CD4-positive, alpha-beta T cell treated with Interleukin-1 beta for 1 hour (primary cell): Measurements from ENCODE around the gene UBE2I.

Source experiments
- DNase-seq, 2 donors: peaks; one replicate each; pipeline ENCODE4 v3.0.0-alpha.2; 2020 to 2022

The UBE2I gene

GRCh38 chr16:1330931-1331711 is 21.7 kb downstream of the UBE2I start:
- no peak for DNase-seq

DNA sequence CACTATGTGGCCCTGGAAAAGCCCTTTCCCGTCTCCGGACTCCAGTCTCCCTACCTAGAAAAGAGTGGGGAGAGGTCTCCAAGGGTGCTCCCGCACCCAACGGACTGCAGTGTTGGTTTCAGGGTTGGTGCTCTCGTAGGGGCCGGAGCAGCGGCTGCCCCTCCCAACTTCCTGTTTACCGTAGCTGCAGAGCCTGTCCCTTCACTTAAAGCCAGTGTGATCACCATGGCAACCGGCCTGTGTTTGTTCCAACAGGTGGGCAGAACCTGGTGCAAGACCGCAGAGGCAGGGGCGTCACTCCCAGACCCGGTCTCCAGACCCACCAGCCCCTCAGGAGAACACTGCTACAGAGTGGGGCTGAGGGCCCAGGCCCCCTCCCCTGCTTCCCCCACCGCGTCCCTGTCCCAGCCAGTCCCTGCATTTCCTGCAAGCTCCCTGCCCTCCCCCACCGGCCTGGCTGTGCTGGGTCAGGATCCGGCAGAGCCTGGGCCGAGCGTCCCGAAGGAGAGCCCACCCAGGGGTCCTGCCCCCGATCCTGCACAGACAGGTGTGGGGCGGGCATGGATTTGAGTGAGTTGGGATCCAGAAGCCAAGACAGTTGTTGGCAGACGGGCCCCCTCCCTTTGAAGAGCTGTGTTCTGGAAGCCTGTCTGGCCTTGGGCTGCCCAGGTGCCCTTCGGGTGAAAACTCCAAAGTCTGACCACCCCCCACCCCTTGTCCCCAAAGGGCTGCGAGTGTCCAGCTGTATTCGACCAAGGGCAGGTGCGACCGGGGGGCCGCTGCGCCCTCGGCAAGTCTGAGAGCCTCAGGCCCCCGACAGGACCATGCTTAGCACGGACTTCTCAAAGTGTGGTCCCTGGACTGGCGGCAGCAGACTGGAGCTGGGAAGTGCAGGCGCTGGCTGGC is 22.5 kb downstream of the UBE2I start:
- DNase-seq = peak; percentile 72 to 91

DNA sequence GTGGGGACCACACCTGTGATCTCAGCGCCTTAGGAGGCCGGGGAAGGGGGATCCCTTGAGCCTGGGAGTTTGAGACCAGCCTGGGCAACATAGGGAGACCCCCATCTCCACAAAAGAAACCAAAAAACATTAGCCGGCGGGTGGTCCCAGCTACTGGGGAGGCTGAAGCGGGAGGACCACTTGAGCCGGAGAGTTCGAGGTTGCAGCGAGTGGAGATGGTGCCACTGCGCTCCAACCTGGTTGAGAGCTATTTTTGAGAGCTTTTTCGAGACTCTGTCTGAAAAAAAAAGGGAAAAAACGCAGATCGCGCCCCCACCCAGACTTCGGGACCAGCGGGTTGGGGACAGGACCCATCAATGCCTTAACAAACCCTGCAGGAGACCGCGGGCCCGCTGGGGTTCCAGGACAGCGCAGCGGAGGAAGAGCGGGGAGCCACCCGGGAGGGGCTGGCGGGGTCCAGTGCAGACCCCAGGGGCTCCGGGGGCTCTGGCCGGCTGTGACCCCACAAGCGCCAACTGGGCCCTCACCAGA is 23.2 kb downstream of the UBE2I start:
- no peak for DNase-seq

GRCh38 chr16:1333149-1333812 is 23.8 kb downstream of the UBE2I start, which contains the start of gene BAIAP3:
Gene BAIAP3 (plus strand): TSS chr16:1333645. CDS start chr16:1338550, 4,905 bp downstream.
- peak; percentile 54 to 59 for DNase-seq

GRCh38 chr16:1333854-1334700 is 24.6 kb downstream of the UBE2I start:
- DNase-seq = no peak

GRCh38 chr16:1334739-1335138 is 25.3 kb downstream of the UBE2I start:
- no peak for DNase-seq

GRCh38 chr16:1335211-1335971 is 26.0 kb downstream of the UBE2I start:
- no peak for DNase-seq

DNA sequence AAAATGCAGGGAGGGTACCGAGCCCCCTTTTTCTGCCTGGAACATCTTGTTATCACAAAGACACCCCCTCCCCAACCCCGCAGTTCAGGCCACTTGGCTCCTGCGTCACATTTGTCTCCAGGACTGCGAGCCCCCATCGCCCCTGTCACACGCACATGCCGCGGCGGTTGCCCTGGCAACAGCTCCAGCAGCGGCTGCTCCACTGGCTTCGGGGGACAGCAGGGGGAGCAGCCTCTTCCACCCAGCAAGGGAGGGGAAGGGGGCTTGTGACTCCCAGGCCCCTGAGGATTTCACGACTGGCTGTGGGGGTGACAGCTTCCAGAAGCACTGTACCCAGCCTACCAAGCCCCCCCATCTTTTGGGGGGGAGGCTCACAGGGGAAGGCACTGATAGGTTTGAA is 26.6 kb downstream of the UBE2I start:
- no peak for DNase-seq

DNA sequence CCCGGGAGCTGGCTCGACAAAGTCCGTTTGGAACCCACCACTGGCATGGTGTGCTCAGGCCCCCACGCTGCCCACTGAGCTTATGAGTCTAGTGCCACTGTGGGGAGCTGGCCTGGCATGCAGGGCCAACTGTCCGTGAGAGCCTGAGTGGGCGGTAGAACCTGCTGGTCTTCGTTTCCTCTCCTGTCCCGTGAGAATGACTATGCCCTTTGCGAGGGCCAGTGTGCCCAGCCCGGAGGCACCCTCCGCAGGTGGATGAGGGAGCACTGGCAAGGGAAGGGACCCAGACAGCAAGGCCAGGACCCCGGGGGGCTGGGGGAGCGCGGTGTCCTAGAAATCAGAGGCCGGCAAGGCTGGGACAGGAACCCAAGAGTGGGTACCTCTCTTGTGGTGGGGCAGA is 27.2 kb downstream of the UBE2I start:
- DNase-seq = no peak

DNA sequence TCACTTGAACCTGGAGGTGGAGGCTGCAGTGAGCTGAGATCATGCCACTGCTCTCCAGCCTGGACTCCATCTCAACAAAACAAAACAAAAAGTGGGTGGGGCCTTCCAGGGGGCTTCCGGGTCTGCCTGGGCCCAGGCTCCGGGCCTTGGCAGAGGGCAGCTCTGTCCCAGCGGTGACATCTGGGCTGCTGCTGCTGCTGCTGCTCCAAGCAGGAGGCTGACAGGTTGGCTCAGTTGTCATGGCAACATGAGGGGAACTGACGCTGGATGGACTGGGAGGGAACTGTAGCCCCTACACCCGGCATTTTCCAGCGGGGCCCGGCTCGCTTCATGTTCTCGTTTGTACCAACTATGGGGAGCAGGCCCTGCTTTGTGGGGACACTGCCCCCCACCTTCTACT is 28.1 kb downstream of the UBE2I start:
- DNase-seq = no peak

DNA sequence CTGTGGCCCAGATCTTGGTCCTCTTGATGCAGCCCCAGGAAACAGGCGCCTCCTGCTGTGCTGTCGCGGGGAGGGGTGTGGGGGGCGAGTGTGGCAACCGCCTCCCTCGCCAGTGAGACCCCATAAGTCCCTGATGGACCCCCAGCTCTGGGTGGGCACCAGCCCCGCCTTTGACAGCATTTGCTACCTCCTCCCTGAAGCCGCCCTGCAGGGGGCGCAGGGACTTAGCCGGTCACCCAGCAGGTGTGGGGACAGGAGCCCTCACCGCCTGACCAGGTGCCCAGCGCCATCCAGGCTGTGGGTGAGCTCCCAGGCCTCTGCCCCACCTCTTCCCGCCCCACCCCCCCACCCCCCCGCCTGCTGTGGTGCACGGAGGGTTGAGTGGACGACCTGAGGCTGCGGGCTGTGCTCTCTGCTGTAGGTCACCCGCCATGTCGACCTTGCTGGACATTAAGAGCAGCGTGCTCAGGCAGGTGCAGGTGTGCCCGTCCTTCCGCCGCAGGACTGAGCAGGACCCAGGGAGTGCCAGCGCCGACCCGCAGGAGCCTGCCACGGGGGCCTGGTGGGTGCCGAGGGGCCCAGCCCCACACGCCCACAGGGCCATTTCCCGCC is 28.8 kb downstream of the UBE2I start:
- no peak for DNase-seq

- no peak for DNase-seq
Observed at GRCh38 chr16:1338855-1339675, 29.6 kb downstream of the UBE2I start.

DNA sequence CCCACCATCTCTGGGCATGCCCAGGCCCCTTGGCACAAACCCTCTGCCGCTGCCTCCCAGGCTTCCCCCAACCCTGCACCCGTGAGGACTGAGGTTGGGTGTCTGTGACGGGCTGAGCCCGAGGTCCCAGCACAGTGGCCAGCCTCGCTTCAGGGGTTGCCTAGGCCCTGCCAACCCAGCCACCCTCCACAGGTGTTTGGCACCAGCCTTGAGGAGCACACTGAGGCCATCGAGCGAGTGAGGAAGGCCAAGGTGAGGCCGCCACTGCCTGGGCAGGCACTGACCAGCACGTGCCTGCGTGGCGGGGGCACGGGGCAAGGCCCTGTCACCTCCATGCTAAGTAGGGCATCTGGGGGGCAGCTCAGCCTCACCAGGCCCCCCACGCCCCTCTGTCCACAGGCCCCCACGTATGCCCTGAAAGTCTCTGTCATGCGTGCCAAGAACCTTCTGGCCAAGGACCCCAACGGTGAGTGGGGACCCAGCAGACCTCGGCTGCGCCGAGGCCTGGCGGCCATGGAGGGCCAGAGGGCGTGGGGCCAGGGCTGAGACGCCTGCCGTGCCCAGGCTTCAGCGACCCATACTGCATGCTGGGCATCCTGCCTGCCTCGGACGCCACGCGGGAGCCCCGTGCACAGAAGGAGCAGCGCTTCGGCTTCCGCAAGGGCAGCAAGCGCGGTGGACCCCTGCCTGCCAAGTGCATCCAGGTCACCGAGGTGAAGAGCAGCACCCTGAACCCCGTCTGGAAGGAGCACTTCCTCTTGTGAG is 31.5 kb downstream of the UBE2I start:
- DNase-seq = no peak

GRCh38 chr16:1341495-1342420 is 32.3 kb downstream of the UBE2I start:
- no peak for DNase-seq

- DNase-seq = peak; percentile 98
Observed at GRCh38 chr16:1342526-1343427, 33.3 kb downstream of the UBE2I start.

DNA sequence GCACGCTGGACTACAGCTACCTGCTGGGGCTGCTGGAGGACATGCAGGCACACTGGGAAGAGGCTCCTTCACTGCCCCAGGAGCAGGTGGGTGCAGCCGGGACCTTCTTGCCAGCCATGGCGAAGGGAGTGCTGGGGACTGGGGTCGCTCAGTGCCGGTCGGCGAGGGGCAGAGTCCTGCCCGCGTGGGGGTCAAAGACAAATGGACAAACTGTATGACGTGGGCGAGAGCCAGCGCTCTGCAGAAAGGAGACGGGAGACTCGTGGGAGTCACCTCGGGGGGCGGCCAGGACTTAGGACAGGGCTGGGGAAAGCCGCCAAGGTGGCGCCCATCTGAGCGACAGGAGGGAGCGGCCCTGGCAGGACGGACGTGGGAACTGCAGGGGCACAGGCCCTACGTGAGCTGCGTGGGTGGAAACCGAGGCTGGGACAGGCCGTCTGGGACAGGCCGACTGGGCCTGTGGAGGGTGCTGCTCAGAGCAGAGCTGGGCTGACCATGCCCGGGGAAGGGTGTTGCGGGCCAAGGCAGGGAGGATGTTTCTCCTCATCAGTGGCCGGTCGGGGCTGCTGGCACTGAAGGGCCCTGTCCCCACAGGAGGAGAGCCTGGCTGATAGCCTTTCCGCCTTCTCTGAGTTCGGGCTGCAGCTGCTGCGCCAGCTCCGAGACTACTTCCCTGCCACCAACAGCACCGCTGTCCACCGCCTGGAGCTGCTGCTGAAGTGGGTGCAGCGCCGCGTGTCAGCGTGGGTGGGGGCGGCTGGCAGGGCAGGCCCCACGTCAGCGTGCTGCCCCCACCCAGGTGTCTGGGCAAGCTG is 34.2 kb downstream of the UBE2I start:
- no peak for DNase-seq
